MM.1S (cell line): ENCODE measurements around the gene NBEA.

ENCODE experiments used
- DNase-seq: peaks from one replicate; pipeline ENCODE4 v3.0.0-alpha.2; 2015
- H2AFZ ChIP-seq: fragments of 300-600 bp; sonication (generic); 2 replicates; pipeline ENCODE4 v1.6.0; 2016; ENCODE audit warnings: antibody characterized with exemption, low read length
- H3F3A ChIP-seq: fragments of 300-600 bp; sonication (generic); 2 replicates; pipeline ENCODE4 v1.6.1; 2016; ENCODE audit warnings: mild to moderate bottlenecking, antibody characterized with exemption, low read length, moderate library complexity, mixed read lengths; ENCODE audit not compliant: insufficient read depth
- H3K27ac ChIP-seq: fragments of 300-600 bp; sonication (generic); 2 replicates; pipeline ENCODE4 v1.5.1; 2016; ENCODE audit warnings: mild to moderate bottlenecking, low read length
- H3K27me3 ChIP-seq: fragments of 300-600 bp; sonication (generic); replicated peaks from 2 replicates; pipeline ENCODE4 v1.6.0; 2016; ENCODE audit warnings: low read length; ENCODE audit not compliant: insufficient read depth
- H3K36me3 ChIP-seq: fragments of 300-600 bp; sonication (generic); replicated peaks from 2 replicates; pipeline ENCODE4 v1.6.1; 2016; ENCODE audit warnings: mild to moderate bottlenecking, low read length, mixed read lengths; ENCODE audit not compliant: insufficient read depth
- H3K4me1 ChIP-seq: fragments of 300-600 bp; sonication (generic); 2 replicates; pipeline ENCODE4 v1.6.1; 2016; ENCODE audit warnings: low read length, mixed read lengths
- H3K4me2 ChIP-seq: fragments of 300-600 bp; sonication (generic); 2 replicates; pipeline ENCODE4 v1.6.0; 2016; ENCODE audit warnings: low read depth, low read length
- H3K4me3 ChIP-seq: fragments of 300-600 bp; sonication (generic); 2 replicates; pipeline ENCODE4 v1.5.1; 2016; ENCODE audit warnings: low read length, mixed read lengths
- H3K79me2 ChIP-seq: fragments of 300-600 bp; sonication (generic); 2 replicates; pipeline ENCODE4 v1.6.1; 2016; ENCODE audit warnings: mixed run types, low read length, mixed read lengths
- H3K9ac ChIP-seq: fragments of 300-600 bp; sonication (generic); 2 replicates; pipeline ENCODE4 v1.6.1; 2016; ENCODE audit warnings: low read length, mixed read lengths
- H3K9me2 ChIP-seq: fragments of 300-600 bp; sonication (generic); replicated peaks from 2 replicates; pipeline ENCODE4 v1.6.1; 2016; ENCODE audit warnings: mild to moderate bottlenecking, low read length, mixed read lengths; ENCODE audit not compliant: insufficient read depth
- H3K9me3 ChIP-seq: fragments of 300-600 bp; sonication (generic); replicated peaks from 2 replicates; pipeline ENCODE4 v1.6.1; 2016; ENCODE audit warnings: mild to moderate bottlenecking, low read length, mixed read lengths; ENCODE audit not compliant: insufficient read depth
- H4K20me1 ChIP-seq: fragments of 300-600 bp; sonication (generic); 2 replicates; pipeline ENCODE4 v1.6.1; 2016; ENCODE audit warnings: mild to moderate bottlenecking, low read length, moderate library complexity, mixed read lengths; ENCODE audit not compliant: insufficient read depth
- EZH2 ChIP-seq: fragments of 300-600 bp; sonication (generic); optimal IDR thresholded peaks from 2 replicates; pipeline ENCODE3; 2017; ENCODE audit warnings: low read depth, mild to moderate bottlenecking, antibody characterized with exemption, low read length, mixed read lengths
- EZH2phosphoT487 ChIP-seq: fragments of 300-600 bp; sonication (generic); IDR thresholded peaks from 2 replicates; pipeline ENCODE4 v1.6.1; 2018; ENCODE audit warnings: antibody characterized with exemption, low read length
- TF ChIP-seq, protein P1 (sequence below): fragments of 300-600 bp; sonication (generic); IDR thresholded peaks from 2 replicates; pipeline ENCODE4 v1.5.1; 2016; ENCODE audit warnings: antibody characterized with exemption, low read length, mixed read lengths

The NBEA gene

DNA sequence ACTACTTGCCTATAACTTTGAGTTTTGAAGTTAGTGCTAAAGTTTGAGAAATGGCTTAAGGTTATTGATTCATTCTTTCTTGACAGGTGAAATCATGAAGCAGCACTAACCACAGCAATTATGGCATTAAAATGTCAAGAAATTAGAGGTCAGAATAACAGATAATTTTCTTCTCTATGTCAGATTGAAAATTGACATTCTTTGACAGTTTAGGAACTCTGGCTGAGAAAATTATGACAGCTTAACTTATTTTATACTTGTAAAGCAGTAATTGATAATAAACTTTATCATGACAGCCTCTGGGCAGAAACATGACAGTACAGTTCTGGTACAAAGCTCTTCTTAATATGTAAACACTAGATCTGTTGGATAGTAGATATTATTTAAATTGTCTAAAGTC is 689.6 kb downstream of the NBEA start:
- H3K4me1 ChIP-seq, result no peaks in the 10 kb centered on the region
- H3K27ac ChIP-seq, result no peak overlapping the region
- no peak for DNase-seq
- H3F3A ChIP-seq, result no peaks in the 10 kb centered on the region
- no peak overlapping the region for H3K9ac ChIP-seq
- H4K20me1 ChIP-seq, result no peaks in the 10 kb centered on the region
- H3K4me3 ChIP-seq, result no peak overlapping the region
- no peaks in the 10 kb centered on the region for H3K9me3 ChIP-seq
- no peaks in the 10 kb centered on the region for H3K36me3 ChIP-seq
- no peak overlapping the region for H3K4me2 ChIP-seq
- TF ChIP-seq EZH2phosphoT487, result no peak
- no peak for TF ChIP-seq EZH2
- TF ChIP-seq, protein P1, sequence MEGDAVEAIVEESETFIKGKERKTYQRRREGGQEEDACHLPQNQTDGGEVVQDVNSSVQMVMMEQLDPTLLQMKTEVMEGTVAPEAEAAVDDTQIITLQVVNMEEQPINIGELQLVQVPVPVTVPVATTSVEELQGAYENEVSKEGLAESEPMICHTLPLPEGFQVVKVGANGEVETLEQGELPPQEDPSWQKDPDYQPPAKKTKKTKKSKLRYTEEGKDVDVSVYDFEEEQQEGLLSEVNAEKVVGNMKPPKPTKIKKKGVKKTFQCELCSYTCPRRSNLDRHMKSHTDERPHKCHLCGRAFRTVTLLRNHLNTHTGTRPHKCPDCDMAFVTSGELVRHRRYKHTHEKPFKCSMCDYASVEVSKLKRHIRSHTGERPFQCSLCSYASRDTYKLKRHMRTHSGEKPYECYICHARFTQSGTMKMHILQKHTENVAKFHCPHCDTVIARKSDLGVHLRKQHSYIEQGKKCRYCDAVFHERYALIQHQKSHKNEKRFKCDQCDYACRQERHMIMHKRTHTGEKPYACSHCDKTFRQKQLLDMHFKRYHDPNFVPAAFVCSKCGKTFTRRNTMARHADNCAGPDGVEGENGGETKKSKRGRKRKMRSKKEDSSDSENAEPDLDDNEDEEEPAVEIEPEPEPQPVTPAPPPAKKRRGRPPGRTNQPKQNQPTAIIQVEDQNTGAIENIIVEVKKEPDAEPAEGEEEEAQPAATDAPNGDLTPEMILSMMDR, result no peak
- H3K27me3 ChIP-seq, result no peaks in the 10 kb centered on the region
- H2AFZ ChIP-seq, result no peak overlapping the region
- H3K79me2 ChIP-seq, result no peaks in the 10 kb centered on the region
- no peaks in the 10 kb centered on the region for H3K9me2 ChIP-seq

DNA sequence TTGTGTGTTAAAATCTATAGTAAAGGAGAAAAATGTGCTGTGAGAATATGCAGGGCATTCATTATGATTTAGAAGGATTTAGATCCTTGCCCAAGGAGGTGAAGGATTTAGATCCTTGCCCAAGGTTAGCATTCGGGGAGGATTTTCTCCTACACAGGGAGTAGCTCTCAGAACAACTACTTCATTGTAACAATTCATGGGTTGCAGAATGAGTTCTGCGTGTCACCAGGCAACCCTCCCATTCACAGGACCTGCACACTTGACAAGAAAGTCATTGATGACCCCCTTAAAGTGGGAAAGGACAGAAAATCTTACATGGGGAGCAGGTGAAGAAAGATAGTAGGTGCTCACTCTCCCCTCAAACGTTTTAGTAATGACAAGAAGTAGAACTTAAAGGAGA is 701.6 kb downstream of the NBEA start:
- no peak overlapping the region for H3K4me2 ChIP-seq
- TF ChIP-seq EZH2 (no peak), EZH2phosphoT487 (no peak)
- TF ChIP-seq, protein P1, result no peak
- H3K36me3 ChIP-seq, result no peaks in the 10 kb centered on the region
- no peak overlapping the region for H3K9ac ChIP-seq
- no peaks in the 10 kb centered on the region for H3F3A ChIP-seq
- no peak for DNase-seq
- no peaks in the 10 kb centered on the region for H3K9me2 ChIP-seq
- H4K20me1 ChIP-seq, result no peaks in the 10 kb centered on the region
- no peaks in the 10 kb centered on the region for H3K79me2 ChIP-seq
- no peak overlapping the region for H3K27ac ChIP-seq
- H3K9me3 ChIP-seq, result no peaks in the 10 kb centered on the region
- no peak overlapping the region for H3K4me3 ChIP-seq
- no peaks in the 10 kb centered on the region for H3K4me1 ChIP-seq
- H2AFZ ChIP-seq, result no peak overlapping the region
- H3K27me3 ChIP-seq, result no peaks in the 10 kb centered on the region

DNA sequence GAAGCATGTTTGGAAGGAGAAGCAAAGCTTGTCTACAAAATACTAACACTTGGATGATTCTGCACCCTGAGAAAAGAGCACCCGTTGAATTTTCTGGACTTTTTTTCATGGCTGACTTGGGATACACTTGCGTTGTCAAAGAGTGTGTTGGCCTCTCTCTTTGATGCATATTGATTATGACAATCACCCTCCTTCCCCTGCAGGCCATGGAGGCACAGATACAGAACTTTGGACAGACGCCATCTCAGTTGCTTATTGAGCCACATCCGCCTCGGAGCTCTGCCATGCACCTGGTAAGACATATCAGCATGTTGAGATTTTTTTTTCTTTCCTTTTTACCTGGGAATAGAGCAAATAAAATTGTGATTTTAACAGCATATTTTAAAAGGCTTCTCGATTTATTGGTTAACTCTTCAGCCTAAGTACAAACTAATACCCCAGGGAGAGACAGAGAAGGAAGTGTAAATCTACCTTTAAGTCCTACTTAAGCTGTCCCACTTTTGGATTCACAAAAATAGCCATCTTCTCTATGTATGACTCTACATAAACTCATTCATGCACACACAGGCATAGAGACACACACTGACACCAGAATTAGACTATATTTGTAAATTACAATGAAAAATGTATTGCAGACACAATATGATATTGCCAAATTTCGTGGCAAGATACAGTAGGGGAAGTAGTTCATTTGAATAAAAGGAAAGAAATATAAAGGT is 704.1 kb downstream of the NBEA start:
- H3K27ac ChIP-seq, result no peak overlapping the region
- H3K4me3 ChIP-seq, result no peak overlapping the region
- H3K9me3 ChIP-seq, result no peaks in the 10 kb centered on the region
- DNase-seq, result no peak
- no peak overlapping the region for H3K9ac ChIP-seq
- no peaks in the 10 kb centered on the region for H3K36me3 ChIP-seq
- H3K79me2 ChIP-seq, result no peaks in the 10 kb centered on the region
- no peak overlapping the region for H3K4me2 ChIP-seq
- H3K27me3 ChIP-seq, result no peaks in the 10 kb centered on the region
- TF ChIP-seq EZH2phosphoT487 (no peak), EZH2 (no peak)
- TF ChIP-seq, protein P1, result no peak
- H3K9me2 ChIP-seq, result no peaks in the 10 kb centered on the region
- no peaks in the 10 kb centered on the region for H3K4me1 ChIP-seq
- H4K20me1 ChIP-seq, result no peaks in the 10 kb centered on the region
- H3F3A ChIP-seq, result no peaks in the 10 kb centered on the region
- H2AFZ ChIP-seq, result no peak overlapping the region
